Neural progenitor cell (in vitro differentiated cells): ENCODE results near the gene GLP2R. TPM values are rescaled to one million over a fixed set of nuclear protein-coding genes. Genes with fewer than 3 reads are reported as not detected.

Experiments
- DNase-seq: peaks from one replicate; pipeline ENCODE4 v3.0.0-alpha.2; 2016; ENCODE audit warnings: low spot score
- H2AFZ ChIP-seq: fragments of 200-600 bp; sonication (generic); replicated peaks from 2 replicates; pipeline ENCODE4 v1.6.1; 2016; ENCODE audit warnings: antibody characterized with exemption
- H3F3A ChIP-seq: fragments of 200-600 bp; sonication (generic); 2 replicates; pipeline ENCODE4 v1.6.1; 2016; ENCODE audit warnings: antibody characterized with exemption, low read depth
- H3K27ac ChIP-seq: fragments of 200-600 bp; sonication (generic); 2 replicates; pipeline ENCODE4 v1.5.1; 2016; ENCODE audit warnings: mild to moderate bottlenecking
- H3K27me3 ChIP-seq: fragments of 200-600 bp; sonication (generic); 2 replicates; pipeline ENCODE4 v1.6.1; 2016; ENCODE audit warnings: mild to moderate bottlenecking, moderate library complexity
- H3K36me3 ChIP-seq: fragments of 200-600 bp; sonication (generic); 2 replicates; pipeline ENCODE4 v1.5.1; 2016
- H3K4me1 ChIP-seq: fragments of 200-600 bp; sonication (generic); 2 replicates; pipeline ENCODE4 v1.6.1; 2016; ENCODE audit warnings: mixed run types
- H3K4me2 ChIP-seq: fragments of 200-600 bp; sonication (generic); 2 replicates; pipeline ENCODE4 v1.6.1; 2016
- H3K4me3 ChIP-seq: fragments of 200-600 bp; sonication (generic); 2 replicates; pipeline ENCODE4 v1.5.1; 2016
- H3K79me2 ChIP-seq: fragments of 200-600 bp; sonication (generic); 2 replicates; pipeline ENCODE4 v1.6.1; 2016; ENCODE audit warnings: low read depth
- H3K9ac ChIP-seq: fragments of 200-600 bp; sonication (generic); 2 replicates; pipeline ENCODE4 v1.6.1; 2016
- H3K9me3 ChIP-seq: fragments of 200-600 bp; sonication (generic); 2 replicates; pipeline ENCODE4 v1.5.1; 2016; ENCODE audit warnings: low read depth
- H4K20me1 ChIP-seq: fragments of 200-600 bp; sonication (generic); 2 replicates; pipeline ENCODE4 v1.6.1; 2016; ENCODE audit warnings: low read depth
- H3K27ac Mint-ChIP-seq: 3 replicates; pipeline ENCODE4 v1.8.0; 2021; ENCODE audit warnings: mixed read lengths
- H3K27me3 Mint-ChIP-seq: 2 replicates; pipeline ENCODE4 v1.8.0; 2022; ENCODE audit warnings: low read depth, mild to moderate bottlenecking, inconsistent platforms, moderate library complexity, mixed read lengths; ENCODE audit not compliant: insufficient read depth
- H3K36me3 Mint-ChIP-seq: 3 replicates; pipeline ENCODE4 v1.8.0; 2021; ENCODE audit warnings: mixed read lengths
- H3K4me1 Mint-ChIP-seq: 3 replicates; pipeline ENCODE4 v1.8.0; 2021; ENCODE audit warnings: mixed read lengths
- H3K4me3 Mint-ChIP-seq: 3 replicates; pipeline ENCODE4 v1.8.0; 2021; ENCODE audit warnings: mild to moderate bottlenecking, moderate library complexity, mixed read lengths
- H3K9me3 Mint-ChIP-seq: 3 replicates; pipeline ENCODE4 v1.8.0; 2020; ENCODE audit warnings: mixed read lengths
- EZH2 ChIP-seq: fragments of 200-600 bp; sonication (generic); IDR thresholded peaks from 2 replicates; pipeline ENCODE4 v1.6.1; 2017; ENCODE audit warnings: antibody characterized with exemption, mild to moderate bottlenecking, moderate library complexity
- EZH2phosphoT487 ChIP-seq: fragments of 200-600 bp; sonication (generic); IDR thresholded peaks from 2 replicates; pipeline ENCODE4 v1.6.1; 2017; ENCODE audit warnings: antibody characterized with exemption
- total RNA-seq: library from RNA; depleted of rRNA; stranded (reverse); fragments of >200 nt; gene quantifications from 2 replicates; pipeline ENCODE4 v1.2.3, GENCODE V29; 2015; ENCODE audit warnings: low replicate concordance
- TF ChIP-seq, protein P1 (sequence below): fragments of 200-600 bp; sonication (generic); IDR thresholded peaks from 2 replicates; pipeline ENCODE4 v1.5.1; 2017; ENCODE audit warnings: antibody characterized with exemption, mild to moderate bottlenecking

GLP2R gene
- total RNA-seq, 1 donor from 2014 or later: not detected

DNA sequence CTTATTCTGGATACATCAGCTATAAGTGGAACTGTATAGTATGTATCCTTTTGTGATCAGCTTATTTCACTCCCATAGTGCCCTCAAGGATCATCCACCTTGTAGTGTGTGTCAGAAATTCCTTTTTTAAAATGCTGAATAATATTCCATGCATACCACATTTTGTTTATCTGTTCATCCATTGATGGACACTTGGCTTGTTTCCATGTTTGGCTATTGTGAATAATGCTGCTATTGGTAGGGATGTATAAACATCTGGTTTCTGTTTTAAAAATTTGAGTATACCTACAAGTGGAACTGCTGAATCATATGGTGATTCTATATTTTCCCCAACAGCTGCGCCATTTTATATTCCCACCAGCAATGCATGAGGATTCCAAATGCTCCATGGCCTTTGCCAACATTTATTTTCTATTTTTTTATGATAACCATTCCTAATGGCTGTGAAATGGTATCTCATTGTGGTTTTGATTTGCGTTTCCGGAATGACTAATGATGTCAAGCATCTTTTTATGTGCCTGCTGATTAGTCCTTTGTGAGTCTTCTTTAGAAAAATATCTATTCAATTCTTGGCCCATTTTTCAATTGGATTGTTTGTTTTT, 67.8 kb downstream of the GLP2R start:
- Mint-ChIP-seq H3K27ac (no peak overlapping the region), H3K36me3 (no peaks in the 10 kb centered on the region), H3K4me3 (no peak overlapping the region), H3K9me3 (no peaks in the 10 kb centered on the region), H3K27me3 (peaks cover 12% of the 10 kb centered on the region), H3K4me1 (peaks cover 20% of the 10 kb centered on the region)
- H3K79me2 ChIP-seq: no peaks in the 10 kb centered on the region
- no peak overlapping the region for H2AFZ ChIP-seq
- H4K20me1 ChIP-seq: no peaks in the 10 kb centered on the region
- DNase-seq: no peak
- TF ChIP-seq EZH2phosphoT487 (no peak), EZH2 (no peak)
- TF ChIP-seq, protein P1, sequence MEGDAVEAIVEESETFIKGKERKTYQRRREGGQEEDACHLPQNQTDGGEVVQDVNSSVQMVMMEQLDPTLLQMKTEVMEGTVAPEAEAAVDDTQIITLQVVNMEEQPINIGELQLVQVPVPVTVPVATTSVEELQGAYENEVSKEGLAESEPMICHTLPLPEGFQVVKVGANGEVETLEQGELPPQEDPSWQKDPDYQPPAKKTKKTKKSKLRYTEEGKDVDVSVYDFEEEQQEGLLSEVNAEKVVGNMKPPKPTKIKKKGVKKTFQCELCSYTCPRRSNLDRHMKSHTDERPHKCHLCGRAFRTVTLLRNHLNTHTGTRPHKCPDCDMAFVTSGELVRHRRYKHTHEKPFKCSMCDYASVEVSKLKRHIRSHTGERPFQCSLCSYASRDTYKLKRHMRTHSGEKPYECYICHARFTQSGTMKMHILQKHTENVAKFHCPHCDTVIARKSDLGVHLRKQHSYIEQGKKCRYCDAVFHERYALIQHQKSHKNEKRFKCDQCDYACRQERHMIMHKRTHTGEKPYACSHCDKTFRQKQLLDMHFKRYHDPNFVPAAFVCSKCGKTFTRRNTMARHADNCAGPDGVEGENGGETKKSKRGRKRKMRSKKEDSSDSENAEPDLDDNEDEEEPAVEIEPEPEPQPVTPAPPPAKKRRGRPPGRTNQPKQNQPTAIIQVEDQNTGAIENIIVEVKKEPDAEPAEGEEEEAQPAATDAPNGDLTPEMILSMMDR: no peak
- no peaks in the 10 kb centered on the region for H3K36me3 ChIP-seq
- H3K27ac ChIP-seq: no peak overlapping the region
- H3K9ac ChIP-seq: no peak overlapping the region
- no peaks in the 10 kb centered on the region for H3F3A ChIP-seq
- H3K4me2 ChIP-seq: no peak overlapping the region
- no peaks in the 10 kb centered on the region for H3K9me3 ChIP-seq
- H3K4me1 ChIP-seq: peaks cover 9% of the 10 kb centered on the region
- no peak overlapping the region for H3K4me3 ChIP-seq
- peaks cover 3% of the 10 kb centered on the region for H3K27me3 ChIP-seq

DNA sequence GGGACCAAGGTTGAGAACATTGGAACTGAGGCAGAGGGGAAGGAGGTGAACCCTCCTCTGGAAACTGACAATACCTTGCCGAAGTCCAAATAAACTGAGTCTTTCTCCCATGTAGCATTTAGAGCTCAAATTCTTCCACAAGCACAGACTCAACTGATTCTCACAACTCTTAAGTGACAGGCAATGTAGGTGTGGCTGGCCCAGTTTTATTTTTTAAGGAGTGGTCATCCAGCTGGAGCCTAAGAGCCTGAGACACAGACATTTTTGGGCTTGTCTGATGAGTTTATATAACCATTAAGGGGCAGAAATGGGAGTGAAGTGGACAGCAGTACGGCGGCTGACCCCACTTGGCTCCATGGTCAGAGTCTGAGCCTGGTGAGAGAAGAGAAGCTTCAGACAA, 68.5 kb downstream of the GLP2R start:
- Histone ChIP-seq H3K4me3 (no peak overlapping the region), H2AFZ (no peak overlapping the region), H3K27ac (no peak overlapping the region), H4K20me1 (no peaks in the 10 kb centered on the region), H3K36me3 (no peaks in the 10 kb centered on the region), H3F3A (no peaks in the 10 kb centered on the region), H3K79me2 (no peaks in the 10 kb centered on the region), H3K4me1 (peaks cover 9% of the 10 kb centered on the region), H3K9ac (no peak overlapping the region), H3K9me3 (no peaks in the 10 kb centered on the region), H3K4me2 (no peak overlapping the region), H3K27me3 (peaks cover 3% of the 10 kb centered on the region)
- peak overlapping the region; percentile 5 for H3K27ac Mint-ChIP-seq
- no peak overlapping the region for H3K4me3 Mint-ChIP-seq
- H3K27me3 Mint-ChIP-seq: peaks cover 12% of the 10 kb centered on the region
- H3K36me3 Mint-ChIP-seq: no peaks in the 10 kb centered on the region
- H3K9me3 Mint-ChIP-seq: peaks cover under 1% of the 10 kb centered on the region
- no peak for DNase-seq
- TF ChIP-seq, protein P1: no peak
- no peak for TF ChIP-seq EZH2phosphoT487
- TF ChIP-seq EZH2: no peak
- peaks cover 26% of the 10 kb centered on the region for H3K4me1 Mint-ChIP-seq

DNA sequence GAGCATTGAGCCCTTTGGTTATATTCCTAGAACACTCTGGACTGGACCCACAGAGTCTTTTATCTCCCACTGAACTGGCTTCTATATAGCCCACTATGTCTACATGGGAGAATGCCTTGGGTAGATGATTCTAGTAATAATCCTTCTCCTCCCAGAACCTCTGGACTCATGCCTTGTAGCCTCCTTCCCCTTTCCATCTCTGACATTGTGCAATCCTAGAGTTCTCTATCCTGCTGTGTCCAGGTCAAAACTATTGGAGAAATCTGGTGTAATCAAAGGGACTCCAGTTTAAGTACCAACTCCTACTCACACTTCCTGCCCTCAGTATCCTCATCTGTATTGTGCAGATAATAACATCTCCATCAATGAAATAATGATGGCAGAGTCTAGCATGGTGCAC, 70.2 kb downstream of the GLP2R start:
- H3K27ac Mint-ChIP-seq: no peak overlapping the region
- Histone ChIP-seq H4K20me1 (no peaks in the 10 kb centered on the region), H3K27ac (no peak overlapping the region), H2AFZ (no peak overlapping the region), H3F3A (no peaks in the 10 kb centered on the region), H3K79me2 (no peaks in the 10 kb centered on the region), H3K9me3 (no peaks in the 10 kb centered on the region), H3K4me2 (no peak overlapping the region), H3K4me1 (peaks cover 19% of the 10 kb centered on the region), H3K27me3 (peaks cover 3% of the 10 kb centered on the region), H3K9ac (no peak overlapping the region), H3K4me3 (no peak overlapping the region), H3K36me3 (no peaks in the 10 kb centered on the region)
- peaks cover 38% of the 10 kb centered on the region for H3K4me1 Mint-ChIP-seq
- H3K4me3 Mint-ChIP-seq: no peak overlapping the region
- no peaks in the 10 kb centered on the region for H3K36me3 Mint-ChIP-seq
- H3K9me3 Mint-ChIP-seq: peaks cover 3% of the 10 kb centered on the region
- H3K27me3 Mint-ChIP-seq: peaks cover 10% of the 10 kb centered on the region
- DNase-seq: no peak
- TF ChIP-seq, protein P1: no peak
- TF ChIP-seq EZH2phosphoT487: no peak
- no peak for TF ChIP-seq EZH2
